Activated gamma-delta T cell (primary cell): Measurements from ENCODE around the gene GFRA4.

Experiments
- DNase-seq: peaks from one replicate; lab custom pipeline; 2025; lab: John Stamatoyannopoulos, UW

Gene GFRA4

GRCh38 chr20:3674447-3674846 lies 11.2 kb upstream of the GFRA4 start:
- DNase-seq = no peak

GRCh38 chr20:3673221-3674070 lies 10.2 kb upstream of the GFRA4 start:
- DNase-seq = no peak

GRCh38 chr20:3672547-3673171 lies 9.5 kb upstream of the GFRA4 start:
- DNase-seq = no peak

GRCh38 chr20:3671986-3672546 lies 8.9 kb upstream of the GFRA4 start:
- no peak for DNase-seq

- no peak for DNase-seq
Observed at GRCh38 chr20:3670945-3671344, 7.7 kb upstream of the GFRA4 start.

- no peak for DNase-seq
Observed at GRCh38 chr20:3670511-3670910, 7.3 kb upstream of the GFRA4 start.

- DNase-seq = no peak
Observed at GRCh38 chr20:3669710-3670367, 6.6 kb upstream of the GFRA4 start.

GRCh38 chr20:3667434-3668037 lies 4.3 kb upstream of the GFRA4 start:
- DNase-seq = no peak

- no peak for DNase-seq
Observed at GRCh38 chr20:3663858-3664257, 659 bp upstream of the GFRA4 start.

- DNase-seq = no peak
Observed at GRCh38 chr20:3661814-3662665, 1.2 kb downstream of the GFRA4 start.

GRCh38 chr20:3661060-3661813 lies 2.0 kb downstream of the GFRA4 start:
- DNase-seq = no peak

GRCh38 chr20:3660262-3661059 lies 2.7 kb downstream of the GFRA4 start:
- no peak for DNase-seq

- no peak for DNase-seq
Observed at GRCh38 chr20:3659492-3660261, 3.5 kb downstream of the GFRA4 start.

- DNase-seq = no peak
Observed at GRCh38 chr20:3658716-3659491, 4.3 kb downstream of the GFRA4 start.

GRCh38 chr20:3658019-3658715 lies 5.0 kb downstream of the GFRA4 start:
- DNase-seq = no peak

- DNase-seq = no peak
Observed at GRCh38 chr20:3655131-3655405, 8.1 kb downstream of the GFRA4 start.

GRCh38 chr20:3654326-3655130 lies 8.7 kb downstream of the GFRA4 start:
- no peak for DNase-seq
